KBM-7 (cell line): ENCODE data around the gene YIPF6.
A peak's percentile ranks its signal among the peaks of the same experiment; 100 is the strongest.
"Not testable (repeated sequence)": the region's sequence is repeated elsewhere in the genome, so short reads cannot be mapped to it uniquely, and the experiment has no call there.

Source experiments
- DNase-seq: peaks from one replicate; pipeline ENCODE4 v3.0.0-alpha.2; 2015
- in situ Hi-C: fragments of 300-500 bp; cut with MboI; formaldehyde crosslinking; loops from 2 replicates; pipeline ENCODE4 v1.14.3; 2020; ENCODE audit warnings: low sequenced_read_pairs, low pct_unique_long_range_greater_than_20kb, mixed read lengths

Gene YIPF6, protein sequence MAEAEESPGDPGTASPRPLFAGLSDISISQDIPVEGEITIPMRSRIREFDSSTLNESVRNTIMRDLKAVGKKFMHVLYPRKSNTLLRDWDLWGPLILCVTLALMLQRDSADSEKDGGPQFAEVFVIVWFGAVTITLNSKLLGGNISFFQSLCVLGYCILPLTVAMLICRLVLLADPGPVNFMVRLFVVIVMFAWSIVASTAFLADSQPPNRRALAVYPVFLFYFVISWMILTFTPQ

DNA sequence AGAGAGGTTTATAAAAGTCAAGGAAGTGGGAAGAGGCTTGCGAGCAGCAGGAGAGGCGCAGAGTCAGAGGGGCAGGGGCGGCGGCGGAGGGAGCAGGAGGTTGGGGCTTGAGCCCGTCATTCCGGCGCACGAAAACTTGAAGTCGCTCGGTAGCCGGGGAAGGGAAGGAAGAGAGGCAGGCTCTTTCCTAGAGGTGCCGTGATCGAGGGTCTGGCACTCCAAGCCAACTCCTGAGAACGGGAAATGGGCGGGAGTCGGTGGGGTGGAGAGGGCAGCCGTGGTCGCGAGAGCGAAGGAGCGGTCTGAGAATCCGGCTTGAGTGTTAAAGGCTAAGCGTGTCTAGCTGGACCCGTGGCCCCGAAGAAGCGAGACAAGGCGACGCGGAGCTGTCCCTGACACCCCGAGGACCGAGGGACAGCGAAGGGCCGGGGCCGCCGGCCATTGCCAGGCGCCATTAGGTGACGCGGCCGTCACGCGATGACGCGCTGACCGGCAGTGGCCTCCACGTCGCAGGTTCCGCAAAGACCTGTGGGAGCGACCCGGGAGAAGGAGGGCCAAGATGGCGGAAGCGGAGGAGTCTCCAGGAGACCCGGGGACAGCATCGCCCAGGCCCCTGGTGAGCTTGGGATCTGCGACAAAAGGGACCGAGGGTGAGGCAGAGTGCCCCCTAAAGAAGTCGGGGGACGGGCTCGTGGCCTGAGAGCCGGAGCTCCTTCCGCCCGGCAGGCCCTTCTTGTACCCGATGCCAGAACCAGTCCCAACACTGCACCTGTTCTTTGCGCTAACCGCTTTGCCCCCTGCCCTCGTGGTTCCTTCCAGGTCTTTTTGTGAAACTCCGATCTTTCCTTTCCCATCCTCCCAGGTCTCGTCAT, at the start of gene YIPF6:
Gene YIPF6 (plus strand): TSS at position 544 of the 872 bp plus-strand sequence. CDS start 16 bp downstream, at position 560.
- in situ Hi-C loops: no loop called here

DNA sequence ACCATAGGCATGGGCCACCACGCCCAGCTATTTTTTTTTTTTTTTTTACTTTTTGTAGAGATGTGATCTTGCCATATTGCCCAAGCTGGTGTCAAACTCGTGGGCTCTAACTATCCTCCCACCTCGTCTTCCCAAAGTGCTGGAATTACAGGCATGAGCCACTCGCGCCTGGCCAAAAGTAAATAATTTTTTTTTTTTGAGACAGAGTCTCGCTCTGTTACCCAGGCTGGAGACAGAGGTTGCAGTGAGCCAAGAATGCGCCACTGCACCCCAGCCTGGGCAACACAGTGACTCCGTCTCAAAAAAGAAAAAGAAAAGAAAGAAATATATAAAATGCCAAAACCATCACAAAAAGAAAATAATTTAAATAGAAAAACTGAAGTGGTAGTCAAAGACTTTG, 47.1 kb upstream of the YIPF6 start:
- DNase-seq: no peak
- in situ Hi-C loops: loop anchor here (25.0 kb wide), 1 partner anchor 264 kb away; no protein-coding TSS in a partner anchor

More for the DNA sequence above, at the start of gene YIPF6:
- DNase-seq: peak; percentile 84

DNA sequence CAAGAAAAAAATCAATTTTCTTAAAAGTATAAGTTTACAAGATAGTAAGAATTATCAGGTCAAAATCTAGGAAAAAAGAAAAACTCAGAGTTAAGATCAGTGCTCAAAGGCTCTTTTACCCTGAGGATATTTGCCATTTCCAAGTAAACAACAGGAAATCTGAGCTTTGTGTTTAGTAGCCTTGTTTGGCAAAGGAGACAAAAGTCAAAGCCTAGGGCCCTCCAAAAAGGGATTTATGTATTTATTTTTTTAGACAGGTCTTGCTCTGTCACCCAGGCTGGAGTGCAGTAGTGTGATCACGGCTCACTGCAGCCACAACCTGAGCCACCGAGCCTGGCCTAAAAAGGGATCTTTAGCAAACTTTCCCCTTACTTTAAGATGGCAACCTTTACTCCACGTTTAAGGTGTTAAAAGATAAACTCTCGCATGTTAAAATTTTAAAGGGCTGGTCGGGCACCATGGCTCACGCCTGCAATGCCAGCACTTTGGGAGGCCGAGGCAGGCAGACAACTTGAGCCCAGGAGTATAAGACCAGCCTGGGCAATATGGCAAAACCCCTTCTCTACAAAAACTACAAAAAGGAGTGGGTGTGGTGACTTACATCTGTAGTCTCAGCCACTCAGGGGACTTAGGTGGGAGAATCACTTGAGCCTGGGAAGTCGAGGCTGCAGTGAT, 44.2 kb upstream of the YIPF6 start:
- DNase-seq: no peak
- in situ Hi-C loops: loop anchor here (25.0 kb wide), 1 partner anchor 267 kb away; no protein-coding TSS in a partner anchor

DNA sequence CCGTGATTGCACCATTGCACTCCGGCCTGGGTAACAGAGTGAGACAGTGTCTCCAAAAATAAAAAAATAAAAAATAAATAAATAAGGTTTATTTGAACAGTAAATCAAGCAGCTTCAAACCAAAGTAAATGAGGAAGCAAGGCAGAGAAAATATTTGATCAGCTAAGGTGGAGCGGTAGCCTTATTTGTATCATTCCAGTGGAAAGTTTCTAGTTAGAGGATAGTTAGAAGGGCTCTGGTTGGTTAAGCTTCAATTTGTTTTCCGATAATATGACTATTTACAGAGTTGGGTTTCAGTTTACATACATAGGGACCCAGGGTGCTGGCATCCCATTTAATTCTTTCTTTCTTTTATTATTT, 43.7 kb upstream of the YIPF6 start:
- in situ Hi-C loops: loop anchor here (25.0 kb wide), 1 partner anchor 268 kb away; no protein-coding TSS in a partner anchor
- no peak for DNase-seq

DNA sequence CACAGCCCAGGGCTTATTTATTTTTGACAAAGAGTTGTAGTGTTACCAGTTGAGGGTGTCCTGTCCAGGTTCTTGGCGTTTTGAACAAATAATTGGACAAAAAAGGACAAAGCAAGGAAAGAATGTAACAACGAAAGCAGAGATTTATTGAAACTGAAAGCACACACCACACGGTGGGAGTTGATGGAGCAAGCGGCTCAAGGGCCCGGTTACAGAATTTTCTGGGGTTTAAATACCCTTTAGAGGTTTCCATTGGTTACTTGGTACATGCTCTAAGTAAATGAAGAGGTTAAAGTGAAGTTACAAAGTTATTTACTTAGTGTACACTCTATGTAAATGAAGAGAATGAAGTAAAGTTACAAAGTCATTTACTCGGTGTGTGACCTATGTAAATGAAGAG, 37.8 kb upstream of the YIPF6 start:
- in situ Hi-C loops: loop anchor here (25.0 kb wide), 1 partner anchor 274 kb away; no protein-coding TSS in a partner anchor
- DNase-seq: no peak

DNA sequence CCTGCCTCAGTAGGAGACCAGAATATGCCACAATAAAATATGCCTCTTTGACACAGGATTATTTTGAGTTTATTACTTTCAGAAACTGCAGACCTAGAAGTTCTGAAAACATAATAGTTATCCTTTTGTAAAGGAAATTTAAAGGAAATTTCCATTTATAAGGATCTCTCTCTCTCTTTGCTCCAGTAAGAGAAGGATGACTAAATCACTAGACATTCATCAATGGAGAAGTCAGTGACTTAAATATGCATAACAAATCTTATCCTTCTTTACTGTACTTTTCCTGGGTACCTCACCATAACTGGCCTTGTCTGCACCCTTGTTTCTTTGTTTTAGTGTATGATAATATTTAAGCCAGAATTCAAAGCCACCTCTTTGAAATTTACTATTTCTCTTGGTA, 37.3 kb upstream of the YIPF6 start:
- no peak for DNase-seq
- in situ Hi-C loops: loop anchor here (25.0 kb wide), 1 partner anchor 274 kb away; no protein-coding TSS in a partner anchor

DNA sequence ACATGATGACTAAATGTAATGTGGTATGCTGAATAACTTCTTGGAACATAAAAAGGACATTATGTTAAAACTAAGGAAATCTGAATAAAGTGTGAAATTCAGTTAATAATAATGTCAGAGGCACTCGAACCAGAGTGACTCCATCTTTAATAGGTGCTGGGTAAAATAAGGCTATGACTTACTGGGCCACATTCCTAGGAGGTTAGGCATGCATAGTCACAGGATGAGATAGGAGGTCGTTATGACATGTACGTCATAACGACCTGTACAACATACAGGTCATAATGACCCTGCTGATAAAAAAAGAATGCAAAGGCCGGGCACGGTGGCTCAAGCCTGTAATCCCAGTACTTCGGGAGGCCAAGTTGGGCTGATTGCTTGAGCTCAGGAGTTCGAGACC, 36.7 kb upstream of the YIPF6 start:
- in situ Hi-C loops: loop anchor here (25.0 kb wide), 1 partner anchor 275 kb away; no protein-coding TSS in a partner anchor
- no peak for DNase-seq

DNA sequence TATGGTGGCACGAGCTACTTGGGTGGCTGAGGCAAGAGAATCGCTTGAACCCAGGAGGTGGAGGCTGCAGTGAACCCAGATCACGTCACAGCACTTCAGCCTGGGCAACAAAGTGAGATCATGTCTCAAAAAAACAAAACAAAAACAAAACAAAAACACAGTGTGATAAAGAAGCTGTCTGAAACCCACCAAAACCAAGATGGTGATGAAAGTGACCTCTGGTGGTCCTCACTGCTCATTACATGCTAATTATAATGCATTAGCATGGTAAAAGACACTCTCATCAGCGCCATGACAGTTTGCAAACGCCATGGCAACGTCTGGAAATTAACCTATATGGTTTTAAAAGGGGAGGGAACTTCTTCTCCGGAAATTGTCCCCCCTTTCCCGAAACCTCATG, 36.2 kb upstream of the YIPF6 start:
- in situ Hi-C loops: loop anchor here (25.0 kb wide), 1 partner anchor 275 kb away; no protein-coding TSS in a partner anchor
- DNase-seq: peak; percentile 83

DNA sequence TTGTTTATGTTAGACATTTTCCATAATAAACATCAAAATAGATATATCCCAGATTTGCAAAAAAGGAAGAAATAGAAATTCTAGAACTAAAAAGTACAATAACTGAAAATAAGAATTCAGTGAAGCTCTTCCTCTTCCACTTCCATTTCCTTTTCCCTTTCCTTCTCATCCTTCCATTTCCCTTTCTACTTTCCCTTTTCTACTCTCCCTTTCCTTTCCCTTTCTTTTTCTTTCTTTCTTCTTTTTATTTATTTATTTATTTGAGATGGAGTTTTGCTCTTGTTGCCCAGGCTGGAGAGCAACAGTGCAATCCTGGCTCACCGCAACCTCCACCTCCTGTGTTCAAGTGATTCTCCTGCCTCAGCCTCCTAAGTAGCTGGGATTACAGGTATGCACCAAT, 35.0 kb upstream of the YIPF6 start:
- no peak for DNase-seq
- in situ Hi-C loops: loop anchor here (25.0 kb wide), 1 partner anchor 277 kb away; no protein-coding TSS in a partner anchor

DNA sequence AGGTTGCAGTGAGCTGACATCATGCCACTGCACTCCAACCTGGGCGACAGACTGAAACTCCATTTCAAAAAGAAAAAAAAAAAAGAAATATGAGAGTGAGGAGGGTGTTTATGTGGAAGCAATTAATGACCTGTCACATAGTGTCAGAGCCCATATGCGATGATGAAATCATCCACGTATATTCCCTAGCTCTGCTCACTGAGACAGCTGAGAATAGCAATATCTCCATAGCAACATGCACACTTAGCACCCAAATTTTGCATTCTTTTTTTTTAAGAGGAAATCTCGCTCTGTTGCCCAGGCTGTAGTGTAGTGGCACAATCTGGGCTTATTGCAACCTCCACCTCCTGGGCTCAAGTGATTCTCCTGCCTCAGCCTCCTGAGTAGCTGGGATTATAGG, 34.1 kb upstream of the YIPF6 start:
- in situ Hi-C loops: loop anchor here (25.0 kb wide), 1 partner anchor 277 kb away; no protein-coding TSS in a partner anchor
- no peak for DNase-seq

DNA sequence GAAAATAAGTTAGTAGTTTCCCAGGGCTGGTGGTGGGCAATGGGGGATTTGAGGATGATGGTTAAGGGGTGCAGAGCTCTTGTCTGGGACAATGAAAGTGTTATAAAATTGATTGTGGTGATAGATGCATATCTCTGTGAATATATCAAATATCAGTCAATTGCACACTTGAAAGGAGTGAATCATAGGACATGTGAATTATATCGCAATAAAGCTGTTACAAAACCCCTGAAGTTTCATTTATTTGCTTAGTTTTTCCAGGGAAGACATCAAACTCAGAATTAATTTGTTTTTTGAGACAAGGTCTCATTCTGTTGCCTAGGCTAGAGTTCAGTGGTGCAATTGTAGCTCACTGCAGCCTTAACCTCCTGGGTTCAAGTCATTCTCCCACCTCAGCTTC, 17.9 kb upstream of the YIPF6 start:
- in situ Hi-C loops: no loop called here
- no peak for DNase-seq

DNA sequence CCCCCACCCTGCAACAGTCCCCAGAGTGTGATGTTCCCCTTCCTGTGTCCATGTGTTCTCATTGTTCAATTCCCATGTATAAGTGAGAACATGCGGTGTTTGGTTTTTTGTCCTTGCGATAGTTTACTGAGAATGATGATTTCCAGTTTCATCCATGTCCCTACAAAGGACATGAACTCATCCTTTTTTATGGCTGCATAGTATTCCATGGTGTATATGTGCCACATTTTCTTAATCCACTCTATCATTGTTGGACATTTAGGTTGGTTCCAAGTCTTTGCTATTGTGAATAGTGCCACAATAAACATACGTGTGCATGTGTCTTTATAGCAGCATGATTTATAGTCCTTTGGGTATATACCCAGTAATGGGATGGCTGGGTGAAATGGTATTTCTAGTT, 12.7 kb upstream of the YIPF6 start:
- in situ Hi-C loops, DNase-seq: not testable (repeated sequence)

DNA sequence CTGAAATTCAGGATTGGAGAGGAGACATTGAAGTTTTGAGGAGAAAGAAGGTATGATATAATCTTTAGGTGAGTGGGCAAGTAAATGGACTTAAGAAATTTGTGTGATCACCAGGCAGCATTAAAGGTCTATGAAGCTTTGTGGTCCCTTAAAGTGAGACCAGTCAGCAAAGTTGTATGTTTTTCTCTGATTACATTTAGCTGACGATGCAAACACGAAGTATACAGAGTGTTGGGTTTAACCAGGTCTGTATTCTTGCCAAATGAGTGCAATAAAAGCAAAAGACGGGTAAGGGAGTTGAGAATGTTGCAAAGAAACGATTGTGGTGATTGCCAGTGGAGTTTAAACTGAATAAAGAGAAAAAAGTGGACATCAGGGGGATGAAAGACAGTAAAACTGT, 11.6 kb upstream of the YIPF6 start:
- no peak for DNase-seq
- in situ Hi-C loops: no loop called here

DNA sequence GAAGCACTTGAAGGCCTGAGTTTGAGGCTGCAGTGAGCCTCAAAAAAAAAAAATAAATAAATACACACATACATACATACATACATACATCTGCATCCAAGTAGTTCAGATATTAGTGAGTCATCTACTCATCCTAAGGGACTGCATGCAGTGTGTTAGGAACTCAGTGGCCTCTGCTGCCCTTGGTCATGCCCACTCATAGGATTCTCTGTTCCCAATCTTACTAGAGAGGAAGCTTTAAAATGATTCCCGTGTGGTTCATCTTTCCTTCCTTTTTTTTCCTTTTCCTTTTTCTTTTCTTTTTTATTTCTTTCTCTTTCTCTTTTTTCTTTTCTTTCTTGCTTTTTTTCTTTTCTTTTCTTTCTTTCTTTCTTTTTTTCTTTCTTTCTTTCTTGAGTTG, 10.9 kb upstream of the YIPF6 start:
- in situ Hi-C loops: no loop called here
- no peak for DNase-seq

DNA sequence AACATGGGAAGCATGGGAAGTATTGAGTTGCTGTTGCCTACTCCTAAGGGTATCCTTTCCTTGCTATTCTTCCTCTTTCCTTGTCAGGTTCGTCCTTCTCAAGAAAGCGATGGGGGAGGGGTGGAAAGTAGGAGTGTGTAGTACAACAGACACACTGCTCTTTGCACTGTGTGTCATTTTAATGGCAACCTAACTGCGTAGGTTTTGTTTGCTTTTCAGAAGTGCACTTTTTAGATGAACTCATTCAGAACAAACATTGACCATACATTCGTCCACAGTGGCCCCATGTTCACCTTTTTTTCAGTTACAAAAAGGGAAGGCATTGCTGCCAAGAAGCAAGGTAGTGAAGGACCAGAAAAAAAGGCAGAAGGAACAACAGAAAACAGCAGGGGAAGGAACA, 10.2 kb upstream of the YIPF6 start:
- DNase-seq: peak; percentile 13
- in situ Hi-C loops: no loop called here

DNA sequence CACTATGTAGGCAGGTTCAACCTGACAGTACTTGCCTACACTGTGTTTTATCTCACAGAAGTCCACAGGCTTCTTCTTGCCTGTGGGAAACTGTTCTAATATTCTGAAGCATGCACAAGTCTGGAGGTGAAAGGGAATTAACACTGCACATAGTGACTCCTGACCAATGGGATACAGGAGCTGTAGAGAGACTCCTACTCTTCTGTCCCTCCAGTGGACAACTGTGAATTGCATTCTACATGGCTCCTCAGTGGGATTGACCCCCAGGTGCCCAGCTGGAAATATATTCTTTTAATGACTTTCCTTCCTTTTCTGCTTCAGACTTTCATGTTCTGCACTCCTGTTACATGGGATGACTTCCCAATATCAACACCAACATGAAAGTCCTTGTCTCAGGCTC, 8.2 kb upstream of the YIPF6 start:
- DNase-seq: peak; percentile 34
- in situ Hi-C loops: no loop called here

DNA sequence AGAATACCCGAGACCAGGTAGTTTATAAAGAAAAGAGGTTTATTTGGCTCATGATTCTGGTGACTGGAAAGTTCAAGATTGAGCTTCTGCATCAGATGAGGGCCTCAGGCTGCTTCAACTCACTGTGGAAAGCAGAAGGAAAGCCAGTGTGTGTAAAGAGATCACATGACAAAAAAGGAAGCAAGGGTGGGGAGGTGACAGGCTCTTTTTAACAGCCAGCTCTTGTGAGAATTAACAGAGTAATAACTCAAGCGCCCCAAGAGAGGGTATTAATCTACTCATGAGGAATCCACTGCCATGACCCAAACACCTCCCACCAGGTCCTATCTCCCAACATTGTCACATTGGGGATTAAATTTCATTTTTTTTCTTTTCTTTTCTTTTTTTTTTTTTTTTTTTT, 6.3 kb upstream of the YIPF6 start:
- DNase-seq: peak; percentile 37
- in situ Hi-C loops: no loop called here

DNA sequence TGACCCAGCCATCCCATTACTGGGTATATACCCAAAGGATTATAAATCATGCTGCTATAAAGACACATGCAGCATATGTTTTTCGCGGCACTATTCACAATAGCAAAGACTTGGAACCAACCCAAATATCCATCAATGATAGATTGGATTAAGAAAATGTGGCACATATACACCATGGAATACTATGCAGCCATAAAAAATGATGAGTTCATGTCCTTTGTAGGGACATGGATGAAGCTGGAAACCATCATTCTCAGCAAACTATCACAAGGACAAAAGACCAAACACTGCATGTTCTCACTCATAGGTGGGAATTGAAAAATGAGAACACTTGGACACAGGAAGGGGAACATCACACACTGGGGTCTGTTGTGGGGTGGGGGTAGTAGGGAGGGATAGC, 5.1 kb upstream of the YIPF6 start:
- DNase-seq, in situ Hi-C loops: not testable (repeated sequence)

DNA sequence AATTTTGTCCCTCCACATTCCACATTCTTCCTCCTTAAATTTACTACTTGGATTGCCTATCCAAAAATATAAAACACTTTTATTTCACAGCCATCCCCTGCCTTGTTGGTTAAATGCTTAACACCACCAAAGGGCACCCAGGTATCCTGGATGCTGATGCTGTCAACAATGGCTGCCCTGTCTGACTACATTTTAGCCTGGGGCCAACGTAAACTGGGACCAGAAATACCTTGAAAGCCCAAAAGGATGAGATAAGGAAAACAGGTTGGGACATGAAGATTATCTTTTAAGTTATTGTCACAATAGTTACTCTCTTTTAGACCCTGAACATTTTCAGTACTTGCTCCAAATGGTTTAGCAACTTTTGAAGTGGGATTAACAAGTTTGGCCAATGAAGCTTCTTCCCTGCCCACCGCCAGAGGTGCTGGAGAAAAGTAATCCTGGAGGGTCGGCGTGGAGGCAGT, 775 bp upstream of the YIPF6 start:
- no peak for DNase-seq
- in situ Hi-C loops: no loop called here
